Neuronal stem cell (in vitro differentiated cells): ENCODE results near the gene PIP5K1C.

Source experiments
- DNase-seq: peaks from one replicate; pipeline ENCODE4 v3.0.0-alpha.2; 2013; ENCODE audit warnings: low spot score
- H2AFZ ChIP-seq: one replicate; pipeline ENCODE4 v1.6.1; 2013; ENCODE audit warnings: mild to moderate bottlenecking, low read length, inconsistent platforms
- H2AK5ac ChIP-seq: 2 replicates; pipeline ENCODE4 v1.6.1; 2013; ENCODE audit warnings: low read depth, mild to moderate bottlenecking, inconsistent platforms, low read length, moderate library complexity, mixed read lengths
- H2BK120ac ChIP-seq: 2 replicates; pipeline ENCODE4 v1.6.1; 2013; ENCODE audit warnings: low read depth, mild to moderate bottlenecking, inconsistent platforms, low read length, moderate library complexity, mixed read lengths
- H2BK12ac ChIP-seq: one replicate; pipeline ENCODE4 v1.6.1; 2013; ENCODE audit warnings: low read length, inconsistent platforms
- H2BK15ac ChIP-seq: 2 replicates; pipeline ENCODE4 v1.6.1; 2013; ENCODE audit warnings: mild to moderate bottlenecking, low read length, inconsistent platforms, mixed read lengths
- H2BK5ac ChIP-seq: one replicate; pipeline ENCODE4 v1.6.1; 2013; ENCODE audit warnings: inconsistent platforms, mild to moderate bottlenecking, low read length, moderate library complexity
- H3K14ac ChIP-seq: one replicate; pipeline ENCODE4 v1.6.1; 2013; ENCODE audit warnings: low read length, inconsistent platforms
- H3K18ac ChIP-seq: 2 replicates; pipeline ENCODE4 v1.6.1; 2013; ENCODE audit warnings: low read length, inconsistent platforms
- H3K23ac ChIP-seq: 2 replicates; pipeline ENCODE4 v1.6.1; 2013; ENCODE audit warnings: low read depth, mild to moderate bottlenecking, mixed read lengths, low read length, inconsistent platforms; ENCODE audit not compliant: poor library complexity
- H3K27ac ChIP-seq: replicated peaks from 3 replicates; pipeline ENCODE4 v1.5.1; 2013; ENCODE audit warnings: low read length, inconsistent platforms
- H3K27me3 ChIP-seq, 3 experiments: 2 replicates each; pipeline ENCODE4 v1.6.1; 2013; ENCODE audit warnings: low read length in 3 of 3, mild to moderate bottlenecking in 2 of 3, inconsistent platforms in 1 of 3, low read depth in 1 of 3, mixed read lengths in 1 of 3, moderate library complexity in 1 of 3; ENCODE audit not compliant: control insufficient read depth in 3 of 3, insufficient read depth in 3 of 3
- H3K36me3 ChIP-seq, 2 donors: replicated peaks in 1 of 2; 2 replicates each; pipeline ENCODE4 v1.6.1; 2013; ENCODE audit warnings: low read length in 2 of 2; ENCODE audit not compliant: control insufficient read depth in 2 of 2, insufficient read depth in 2 of 2
- H3K4ac ChIP-seq: 2 replicates; pipeline ENCODE4 v1.6.1; 2013; ENCODE audit warnings: inconsistent platforms, mild to moderate bottlenecking, low read length, moderate library complexity
- H3K4me1 ChIP-seq, 2 donors: 1 replicate in 1 of 2; 2 replicates in 1 of 2; pipeline ENCODE4 v1.6.1; 2013; ENCODE audit warnings: low read length in 2 of 2, low read depth in 1 of 2; ENCODE audit not compliant: control insufficient read depth in 2 of 2, insufficient read depth in 1 of 2
- H3K4me2 ChIP-seq: one replicate; pipeline ENCODE4 v1.6.1; 2013; ENCODE audit warnings: mild to moderate bottlenecking, low read length, inconsistent platforms; ENCODE audit not compliant: insufficient read depth, poor library complexity, severe bottlenecking
- H3K4me3 ChIP-seq, 2 donors: 2 replicates each; pipeline ENCODE4 v1.5.1; 2013; ENCODE audit warnings: low read length in 2 of 2, mild to moderate bottlenecking in 2 of 2, inconsistent platforms in 1 of 2, moderate library complexity in 1 of 2
- H3K79me1 ChIP-seq: one replicate; pipeline ENCODE4 v1.6.1; 2013; ENCODE audit warnings: low read depth, mild to moderate bottlenecking, inconsistent platforms, low read length, moderate library complexity
- H3K9ac ChIP-seq: one replicate; pipeline ENCODE4 v1.6.1; 2013; ENCODE audit warnings: mild to moderate bottlenecking, low read depth, low read length, inconsistent platforms; ENCODE audit not compliant: poor library complexity
- H3K9me3 ChIP-seq, 2 donors: replicated peaks in 1 of 2; 2 replicates each; pipeline versions ENCODE3 to v1.6.1; 2013; ENCODE audit warnings: low read length in 2 of 2, mild to moderate bottlenecking in 2 of 2, inconsistent platforms in 1 of 2, low read depth in 1 of 2, mixed read lengths in 1 of 2, moderate library complexity in 1 of 2; ENCODE audit not compliant: control insufficient read depth in 2 of 2, insufficient read depth in 1 of 2
- H4K8ac ChIP-seq: one replicate; pipeline ENCODE4 v1.6.1; 2013; ENCODE audit warnings: low read depth, mild to moderate bottlenecking, inconsistent platforms, low read length, moderate library complexity
- H4K91ac ChIP-seq: one replicate; pipeline ENCODE4 v1.6.1; 2013; ENCODE audit warnings: low read length, low read depth, mild to moderate bottlenecking, inconsistent platforms; ENCODE audit not compliant: poor library complexity
- WGBS, 2 donors: extraction: QIAGEN DNeasy Blood & Tissue Kit; methylation state at CpG; one replicate each; pipeline ENCODE4 v1.1.7; 2013; ENCODE audit warnings: missing lambda C conversion rate in 2 of 2, mixed read lengths in 1 of 2; ENCODE audit not compliant: insufficient read length in 2 of 2, insufficient replicate concordance in 1 of 2; ENCODE audit errors: extremely low coverage in 2 of 2; 5-methylcytosine and 5-hydroxymethylcytosine counted together

Gene PIP5K1C

DNA sequence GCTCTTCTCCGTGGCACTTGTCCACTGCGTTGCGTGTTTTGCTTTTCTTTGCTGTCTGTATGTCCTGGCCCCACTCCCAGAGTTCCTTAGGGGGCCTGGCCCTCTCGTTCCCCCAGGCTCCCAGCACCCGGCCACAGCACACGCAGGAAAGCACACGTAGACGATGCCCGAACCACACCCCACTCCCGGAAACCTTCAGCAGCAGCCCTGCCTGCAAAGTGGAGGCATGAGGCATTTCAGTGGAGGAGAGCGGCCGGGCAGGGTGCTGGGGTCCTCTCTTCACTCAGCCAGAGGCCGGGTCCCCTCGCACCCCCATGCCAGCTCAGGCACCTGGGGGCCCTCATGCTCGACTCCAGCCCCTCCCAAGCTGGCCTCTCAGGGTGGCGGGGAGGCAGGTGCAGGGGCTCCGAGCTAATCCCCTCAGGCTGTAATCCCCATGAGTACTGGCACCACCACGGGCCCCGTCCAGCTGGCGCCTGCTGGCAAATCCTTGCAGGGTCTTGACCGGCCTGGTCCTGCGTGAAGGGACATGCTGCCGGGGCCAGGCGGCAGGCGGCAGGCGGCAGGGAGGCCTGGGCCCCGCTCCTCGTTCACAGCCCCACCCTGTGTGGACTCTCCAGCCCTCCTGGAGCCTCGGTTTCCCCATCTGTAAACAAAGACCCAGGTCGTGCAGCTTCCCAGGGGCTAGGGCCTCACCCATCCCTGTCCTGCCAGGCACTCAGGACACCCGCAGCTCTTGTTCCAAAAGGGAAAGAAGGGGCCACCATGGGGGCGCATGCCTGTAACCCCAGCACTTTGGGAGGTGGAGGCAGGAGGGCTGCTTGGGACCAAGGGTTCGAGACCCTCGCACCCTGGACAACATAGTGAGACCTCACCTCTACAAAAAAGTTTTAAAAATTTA is 7.0 kb downstream of the PIP5K1C start:
- H2BK120ac ChIP-seq, result no peak overlapping the region
- H3K36me3 ChIP-seq, result peaks cover 0 to 7% of the 10 kb centered on the region in 2 donors
- H4K91ac ChIP-seq, result no peak overlapping the region
- WGBS, 2 donors, result no CpG with 5 or more reads among the region's 34 CpGs
- no peak overlapping the region for H3K4me3 ChIP-seq
- H3K27me3 ChIP-seq, result no peaks in the 10 kb centered on the region
- H2BK12ac ChIP-seq, result no peak overlapping the region
- peaks cover 4 to 6% of the 10 kb centered on the region in 2 donors for H3K9me3 ChIP-seq
- H4K8ac ChIP-seq, result no peak overlapping the region
- no peak overlapping the region for H3K4me2 ChIP-seq
- DNase-seq, result no peak
- H3K27ac ChIP-seq, result no peak overlapping the region
- peak overlapping the region; percentile 76 for H3K4ac ChIP-seq
- peak overlapping the region; percentile 53 for H2BK5ac ChIP-seq
- H3K18ac ChIP-seq, result peak overlapping the region; percentile 71
- H3K9ac ChIP-seq, result no peak overlapping the region
- H3K4me1 ChIP-seq, result peaks cover 3% of the 10 kb centered on the region in 2 donors
- H3K14ac ChIP-seq, result no peak overlapping the region
- peaks cover 50% of the 10 kb centered on the region for H3K79me1 ChIP-seq
- no peak overlapping the region for H2AFZ ChIP-seq
- peak overlapping the region; percentile 88 for H2AK5ac ChIP-seq
- peak overlapping the region; percentile 55 for H3K23ac ChIP-seq
- H2BK15ac ChIP-seq, result no peak overlapping the region

DNA sequence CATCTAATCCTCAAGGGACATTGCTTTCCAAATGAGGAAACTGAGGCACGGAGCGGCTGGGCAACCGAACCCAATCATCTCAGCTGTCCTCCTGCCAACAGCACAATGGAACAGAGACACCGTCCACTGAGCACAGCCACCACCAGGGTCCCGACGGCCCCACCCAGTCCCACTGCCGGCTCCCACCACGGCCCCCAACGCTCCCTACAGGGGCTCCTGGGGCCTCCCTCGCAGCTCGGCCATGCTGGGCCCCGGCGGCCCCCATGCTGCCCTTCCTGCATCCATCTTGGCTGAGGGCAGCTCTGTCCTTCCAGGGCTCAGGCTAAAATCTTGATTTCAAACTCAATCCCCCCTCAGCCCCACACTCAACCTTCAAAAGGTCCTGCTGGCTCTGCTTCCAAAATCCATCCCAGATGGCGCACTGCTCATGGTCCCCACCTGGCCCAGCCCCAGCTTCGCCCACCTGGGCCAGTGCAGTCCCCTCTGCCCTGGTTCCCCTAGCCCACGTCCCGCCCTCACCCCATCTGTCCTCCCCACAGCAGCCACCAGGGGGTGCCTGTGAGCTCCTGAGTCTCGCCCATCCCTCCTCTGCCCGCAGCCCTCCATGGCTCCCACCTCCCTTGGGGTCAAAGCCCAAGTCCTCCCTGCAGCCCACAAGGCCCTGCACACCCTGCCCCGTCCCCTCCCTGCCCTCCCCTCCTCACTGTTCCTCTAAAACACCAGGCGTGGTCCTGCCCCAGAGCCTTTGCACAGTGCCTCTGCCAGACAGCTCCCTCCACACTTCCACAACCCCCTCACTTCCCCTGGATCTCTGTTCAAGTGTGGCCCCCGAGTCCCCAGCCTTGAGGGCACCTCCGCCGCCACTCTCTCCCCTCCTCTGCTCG is 7.9 kb downstream of the PIP5K1C start:
- peaks cover under 1 to 7% of the 10 kb centered on the region in 2 donors for H3K36me3 ChIP-seq
- no peak overlapping the region for H3K4me2 ChIP-seq
- no peak overlapping the region for H2BK12ac ChIP-seq
- H2AK5ac ChIP-seq, result peak overlapping the region; percentile 88
- H4K8ac ChIP-seq, result no peak overlapping the region
- no peak overlapping the region for H3K27ac ChIP-seq
- H3K79me1 ChIP-seq, result peaks cover 44% of the 10 kb centered on the region
- peak overlapping the region; percentile 53 for H2BK5ac ChIP-seq
- no peak overlapping the region for H4K91ac ChIP-seq
- H2BK15ac ChIP-seq, result no peak overlapping the region
- no peak overlapping the region for H2BK120ac ChIP-seq
- peaks cover 6% of the 10 kb centered on the region in 2 donors for H3K9me3 ChIP-seq
- H3K18ac ChIP-seq, result peak overlapping the region; percentile 2
- no peak overlapping the region for H3K14ac ChIP-seq
- H3K4me3 ChIP-seq, result no peak overlapping the region
- H3K4me1 ChIP-seq, result peaks cover 0 to 11% of the 10 kb centered on the region in 2 donors
- peak overlapping the region; percentile 10 for H3K23ac ChIP-seq
- H3K27me3 ChIP-seq, result no peaks in the 10 kb centered on the region
- peak overlapping the region; percentile 76 for H3K4ac ChIP-seq
- H2AFZ ChIP-seq, result no peak overlapping the region
- no peak overlapping the region for H3K9ac ChIP-seq
- DNase-seq, result no peak
- WGBS, 2 donors, result no CpG with 5 or more reads among the region's 25 CpGs

DNA sequence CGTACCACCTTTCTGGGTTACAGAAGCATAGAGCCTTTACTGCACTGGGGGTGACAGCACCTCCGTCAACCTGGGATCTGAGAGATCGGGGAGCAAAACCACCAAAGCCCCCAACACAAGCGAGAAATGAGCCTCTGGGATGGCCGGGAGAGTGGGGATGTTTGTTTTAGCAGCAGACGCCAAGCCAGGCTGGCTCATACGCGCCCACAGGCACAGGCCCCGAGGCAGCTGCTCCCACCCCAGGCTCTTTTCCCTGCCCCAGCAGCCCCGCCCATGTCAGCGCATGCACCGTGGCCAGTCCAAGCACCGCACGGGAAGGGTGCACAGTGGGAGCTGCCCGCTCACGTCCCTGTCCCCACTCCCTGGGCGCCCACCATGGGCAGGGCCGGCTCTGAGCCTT is 8.5 kb downstream of the PIP5K1C start:
- no peak for DNase-seq
- WGBS, 2 donors, result no CpG with 5 or more reads among the region's 18 CpGs
- H3K79me1 ChIP-seq, result peaks cover 43% of the 10 kb centered on the region
- H3K9ac ChIP-seq, result no peak overlapping the region
- H3K4me1 ChIP-seq, result peaks cover 0 to 13% of the 10 kb centered on the region in 2 donors
- no peak overlapping the region for H4K91ac ChIP-seq
- no peak overlapping the region for H3K27ac ChIP-seq
- H3K9me3 ChIP-seq, result peaks cover 6 to 7% of the 10 kb centered on the region in 2 donors
- H2BK12ac ChIP-seq, result no peak overlapping the region
- H3K18ac ChIP-seq, result no peak overlapping the region
- no peak overlapping the region for H3K4ac ChIP-seq
- H2BK120ac ChIP-seq, result no peak overlapping the region
- H3K14ac ChIP-seq, result no peak overlapping the region
- no peaks in the 10 kb centered on the region for H3K27me3 ChIP-seq
- peaks cover 3 to 7% of the 10 kb centered on the region in 2 donors for H3K36me3 ChIP-seq
- H2AFZ ChIP-seq, result no peak overlapping the region
- H3K23ac ChIP-seq, result peak overlapping the region; percentile 10
- no peak overlapping the region for H2BK5ac ChIP-seq
- no peak overlapping the region for H2BK15ac ChIP-seq
- no peak overlapping the region for H3K4me3 ChIP-seq
- H4K8ac ChIP-seq, result no peak overlapping the region
- H3K4me2 ChIP-seq, result no peak overlapping the region
- H2AK5ac ChIP-seq, result peak overlapping the region; percentile 75

GRCh38 chr19:3691372-3691716 is 8.9 kb downstream of the PIP5K1C start:
- Histone ChIP-seq H2BK5ac (no peak overlapping the region), H3K79me1 (peaks cover 43% of the 10 kb centered on the region), H2AFZ (no peak overlapping the region), H2BK120ac (no peak overlapping the region), H3K27ac (no peak overlapping the region), H2BK15ac (no peak overlapping the region), H3K4me2 (no peak overlapping the region), H2BK12ac (no peak overlapping the region), H3K27me3 (no peaks in the 10 kb centered on the region), H3K4ac (no peak overlapping the region), H4K91ac (no peak overlapping the region), H3K14ac (no peak overlapping the region), H4K8ac (no peak overlapping the region), H3K23ac (no peak overlapping the region), H3K4me1 (peaks cover 0 to 13% of the 10 kb centered on the region in 2 donors), H3K18ac (no peak overlapping the region), H3K4me3 (no peak overlapping the region), H2AK5ac (peak overlapping the region; percentile 74), H3K9me3 (peaks cover 6 to 7% of the 10 kb centered on the region in 2 donors), H3K36me3 (peaks cover 3 to 7% of the 10 kb centered on the region in 2 donors), H3K9ac (no peak overlapping the region)
- DNase-seq, result no peak
- no CpG with 5 or more reads among the region's 16 CpGs for WGBS, 2 donors
